Parathyroid adenoma (tissue), 2 donors: ENCODE results near the gene OIP5.
A peak's percentile ranks its signal among the peaks of the same experiment; 100 is the strongest.
"Not testable (repeated sequence)": the region's sequence is repeated elsewhere in the genome, so short reads cannot be mapped to it uniquely, and the experiment has no call there.

Source experiments
- H2AFZ ChIP-seq: fragments of 300-600 bp; sonication (generic); one replicate; pipeline ENCODE4 v1.7.0; 2017; ENCODE audit warnings: antibody characterized with exemption, mild to moderate bottlenecking
- H3K27ac ChIP-seq: fragments of 300-600 bp; sonication (generic); one replicate; pipeline ENCODE4 v1.7.0; 2017
- H3K27me3 ChIP-seq: fragments of 300-600 bp; sonication (generic); one replicate; pipeline ENCODE4 v1.7.0; 2017; ENCODE audit warnings: low read length; ENCODE audit not compliant: control insufficient read depth, insufficient read depth
- H3K36me3 ChIP-seq: fragments of 300-600 bp; sonication (generic); one replicate; pipeline ENCODE4 v1.7.0; 2017; ENCODE audit warnings: low read length; ENCODE audit not compliant: control insufficient read depth, insufficient read depth
- H3K4me1 ChIP-seq: fragments of 300-600 bp; sonication (generic); one replicate; pipeline ENCODE4 v1.7.0; 2017; ENCODE audit warnings: control low read depth
- H3K4me2 ChIP-seq: fragments of 300-600 bp; sonication (generic); one replicate; pipeline ENCODE4 v1.7.0; 2017; ENCODE audit warnings: low read length
- H3K4me3 ChIP-seq: fragments of 300-600 bp; sonication (generic); one replicate; pipeline ENCODE4 v1.7.0; 2017; ENCODE audit warnings: low read depth, low read length
- H3K79me2 ChIP-seq: fragments of 300-600 bp; sonication (generic); one replicate; pipeline ENCODE4 v1.7.0; 2017; ENCODE audit warnings: control low read depth
- H3K9ac ChIP-seq: fragments of 300-600 bp; sonication (generic); one replicate; pipeline ENCODE4 v1.7.0; 2017; ENCODE audit warnings: mild to moderate bottlenecking
- H3K9me3 ChIP-seq: fragments of 300-600 bp; sonication (generic); one replicate; pipeline ENCODE4 v1.7.0; 2017; ENCODE audit warnings: low read length; ENCODE audit not compliant: control insufficient read depth
- TF ChIP-seq, protein P1 (sequence below): fragments of 300-600 bp; sonication (generic); IDR thresholded peaks from one replicate; pipeline ENCODE4 v1.7.0; 2017; ENCODE audit warnings: antibody characterized with exemption, mild to moderate bottlenecking
- donor health status: primary hyperparathyroidism.

OIP5 gene

DNA sequence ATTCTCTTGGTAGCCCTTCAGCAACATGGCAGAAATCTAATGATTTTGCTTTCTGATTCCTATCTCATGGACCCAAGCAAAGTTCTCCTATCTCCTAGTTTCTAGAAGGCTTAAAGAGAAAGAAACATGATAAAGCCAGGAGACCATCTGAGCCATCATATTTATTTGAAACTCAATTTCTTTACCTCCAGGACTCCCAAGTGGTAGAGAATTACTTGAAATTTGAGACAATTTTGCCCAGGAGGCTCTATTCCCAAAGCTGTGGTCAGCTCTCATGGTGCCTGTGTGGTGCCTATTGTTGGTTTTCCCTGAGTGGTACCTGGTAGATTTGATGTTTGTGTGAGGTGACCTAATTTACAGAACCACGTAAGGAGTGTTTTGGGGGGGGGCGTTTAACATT, 62.5 kb downstream of the OIP5 start:
- Histone ChIP-seq H3K4me3 (no peak overlapping the region), H3K36me3 (no peaks in the 10 kb centered on the region), H3K27ac (no peak overlapping the region), H3K79me2 (no peaks in the 10 kb centered on the region), H3K27me3 (no peaks in the 10 kb centered on the region), H3K4me1 (no peaks in the 10 kb centered on the region), H3K9me3 (no peaks in the 10 kb centered on the region), H3K4me2 (no peak overlapping the region), H3K9ac (no peak overlapping the region), H2AFZ (no peak overlapping the region)
- TF ChIP-seq, protein P1, sequence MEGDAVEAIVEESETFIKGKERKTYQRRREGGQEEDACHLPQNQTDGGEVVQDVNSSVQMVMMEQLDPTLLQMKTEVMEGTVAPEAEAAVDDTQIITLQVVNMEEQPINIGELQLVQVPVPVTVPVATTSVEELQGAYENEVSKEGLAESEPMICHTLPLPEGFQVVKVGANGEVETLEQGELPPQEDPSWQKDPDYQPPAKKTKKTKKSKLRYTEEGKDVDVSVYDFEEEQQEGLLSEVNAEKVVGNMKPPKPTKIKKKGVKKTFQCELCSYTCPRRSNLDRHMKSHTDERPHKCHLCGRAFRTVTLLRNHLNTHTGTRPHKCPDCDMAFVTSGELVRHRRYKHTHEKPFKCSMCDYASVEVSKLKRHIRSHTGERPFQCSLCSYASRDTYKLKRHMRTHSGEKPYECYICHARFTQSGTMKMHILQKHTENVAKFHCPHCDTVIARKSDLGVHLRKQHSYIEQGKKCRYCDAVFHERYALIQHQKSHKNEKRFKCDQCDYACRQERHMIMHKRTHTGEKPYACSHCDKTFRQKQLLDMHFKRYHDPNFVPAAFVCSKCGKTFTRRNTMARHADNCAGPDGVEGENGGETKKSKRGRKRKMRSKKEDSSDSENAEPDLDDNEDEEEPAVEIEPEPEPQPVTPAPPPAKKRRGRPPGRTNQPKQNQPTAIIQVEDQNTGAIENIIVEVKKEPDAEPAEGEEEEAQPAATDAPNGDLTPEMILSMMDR: no peak

GRCh38 chr15:41263891-41264351, 68.5 kb downstream of the OIP5 start:
- TF ChIP-seq, protein P1: no peak
- H3K9ac ChIP-seq: no peak overlapping the region
- no peak overlapping the region for H2AFZ ChIP-seq
- H3K4me3 ChIP-seq: no peak overlapping the region
- H3K27ac ChIP-seq: no peak overlapping the region
- no peaks in the 10 kb centered on the region for H3K27me3 ChIP-seq
- H3K79me2 ChIP-seq: no peaks in the 10 kb centered on the region
- no peaks in the 10 kb centered on the region for H3K9me3 ChIP-seq
- no peaks in the 10 kb centered on the region for H3K36me3 ChIP-seq
- no peak overlapping the region for H3K4me2 ChIP-seq
- no peaks in the 10 kb centered on the region for H3K4me1 ChIP-seq

GRCh38 chr15:41262571-41262970, 69.8 kb downstream of the OIP5 start:
- H3K36me3 ChIP-seq: no peaks in the 10 kb centered on the region
- TF ChIP-seq, protein P1: no peak

DNA sequence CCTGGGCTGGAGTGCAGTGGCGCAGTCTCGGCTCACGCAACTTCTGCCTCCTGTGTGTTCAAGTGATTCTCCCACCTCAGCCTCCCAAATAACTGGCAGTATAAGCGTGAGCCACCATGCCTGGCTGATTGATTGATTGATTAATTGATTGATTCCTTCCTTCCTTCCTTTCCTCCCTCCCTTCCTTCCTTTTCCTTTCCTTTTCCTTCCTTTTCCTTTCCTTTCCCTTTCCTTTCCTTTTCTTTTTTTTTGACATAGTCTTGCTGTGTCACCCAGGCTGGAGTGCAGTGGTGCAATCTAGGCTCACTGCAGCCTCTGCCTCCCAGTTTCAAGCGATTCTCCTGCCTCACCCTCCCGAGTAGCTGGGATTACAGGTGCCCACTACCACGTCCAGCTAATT, 71.5 kb downstream of the OIP5 start:
- H3K4me3 ChIP-seq, H3K79me2 ChIP-seq, H2AFZ ChIP-seq, H3K9ac ChIP-seq, H3K4me2 ChIP-seq, H3K27me3 ChIP-seq, H3K36me3 ChIP-seq, H3K4me1 ChIP-seq, H3K9me3 ChIP-seq, H3K27ac ChIP-seq: not testable (repeated sequence)

More at GRCh38 chr15:41262571-41262970, 69.8 kb downstream of the OIP5 start:
- H3K27ac ChIP-seq: no peak overlapping the region
- no peaks in the 10 kb centered on the region for H3K79me2 ChIP-seq
- H3K4me3 ChIP-seq: no peak overlapping the region
- H3K4me2 ChIP-seq: no peak overlapping the region
- no peaks in the 10 kb centered on the region for H3K4me1 ChIP-seq
- no peak overlapping the region for H2AFZ ChIP-seq
- no peaks in the 10 kb centered on the region for H3K9me3 ChIP-seq
- H3K9ac ChIP-seq: no peak overlapping the region
- H3K27me3 ChIP-seq: no peaks in the 10 kb centered on the region

DNA sequence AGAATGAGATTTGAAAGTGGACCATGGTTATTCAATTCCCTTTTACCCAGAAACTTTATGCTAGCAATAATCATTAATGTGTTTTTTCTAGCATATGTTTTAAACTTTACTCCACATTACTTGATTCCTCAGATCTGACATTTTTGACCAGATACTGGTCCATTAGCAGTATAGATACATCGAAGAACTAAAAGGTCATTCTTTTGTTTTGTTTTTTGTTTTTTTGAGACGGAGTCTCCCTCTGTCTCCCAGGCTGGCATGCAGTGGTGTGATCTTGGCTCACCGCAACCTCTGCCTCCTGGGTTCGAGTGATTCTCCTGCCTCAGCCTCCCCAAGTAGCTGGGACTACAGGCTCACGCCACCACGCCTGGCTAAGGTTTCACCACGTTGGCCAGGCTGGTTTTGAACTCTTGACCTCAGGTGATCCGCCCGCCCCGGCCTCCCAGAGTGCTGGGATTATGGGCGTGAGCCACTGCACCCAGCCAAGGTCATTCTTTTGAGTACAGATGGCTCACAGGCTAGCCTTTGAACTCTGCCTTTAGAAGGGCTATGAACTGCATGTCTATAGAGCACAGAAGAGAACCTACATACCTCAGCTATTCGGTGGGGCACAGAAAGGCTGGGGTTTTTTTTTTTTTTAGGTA, 72.7 kb downstream of the OIP5 start:
- H3K4me3 ChIP-seq: no peak overlapping the region
- TF ChIP-seq, protein P1: no peak
- peak overlapping the region; percentile 36 for H3K27ac ChIP-seq
- H3K79me2 ChIP-seq: no peaks in the 10 kb centered on the region
- no peaks in the 10 kb centered on the region for H3K27me3 ChIP-seq
- peak overlapping the region; percentile 47 for H3K4me2 ChIP-seq
- H2AFZ ChIP-seq: no peak overlapping the region
- H3K9ac ChIP-seq: no peak overlapping the region
- no peaks in the 10 kb centered on the region for H3K36me3 ChIP-seq
- H3K4me1 ChIP-seq: peaks cover 6% of the 10 kb centered on the region
- no peaks in the 10 kb centered on the region for H3K9me3 ChIP-seq
